HG03280 (cell line): Measurements from ENCODE around the gene NOTCH1.

Source experiments
- ATAC-seq: cut with Tn5 transposase; IDR thresholded peaks from one replicate; pipeline ENCODE4 v1.9.1; 2021; ENCODE audit warnings: mild to moderate bottlenecking, moderate library complexity; ENCODE audit not compliant: unreplicated experiment

Gene NOTCH1

DNA sequence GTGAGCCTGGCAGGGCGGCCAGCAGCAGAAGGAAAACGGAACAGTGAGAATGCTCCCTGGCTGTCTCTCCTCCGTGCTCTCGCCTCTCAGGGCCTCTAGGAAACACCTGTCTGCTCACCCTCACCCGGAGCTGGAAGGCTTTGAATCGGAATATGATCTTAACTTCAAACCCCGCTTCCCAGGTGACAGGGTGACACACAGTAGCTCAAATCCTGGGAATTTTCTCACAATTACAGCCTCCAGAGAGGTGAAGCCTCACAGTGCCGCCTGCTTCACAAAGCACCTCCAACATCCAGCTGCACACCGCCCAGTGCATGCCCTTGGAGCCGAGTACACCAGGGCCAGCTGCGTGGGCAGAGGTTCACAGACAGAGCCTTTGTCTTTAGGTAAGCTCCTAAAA, 75.5 kb downstream of the NOTCH1 start:
- ATAC-seq = no peak

- no peak for ATAC-seq
These were observed 78.1 kb downstream of the NOTCH1 start for GRCh38 chr9:136467766-136468165.

DNA sequence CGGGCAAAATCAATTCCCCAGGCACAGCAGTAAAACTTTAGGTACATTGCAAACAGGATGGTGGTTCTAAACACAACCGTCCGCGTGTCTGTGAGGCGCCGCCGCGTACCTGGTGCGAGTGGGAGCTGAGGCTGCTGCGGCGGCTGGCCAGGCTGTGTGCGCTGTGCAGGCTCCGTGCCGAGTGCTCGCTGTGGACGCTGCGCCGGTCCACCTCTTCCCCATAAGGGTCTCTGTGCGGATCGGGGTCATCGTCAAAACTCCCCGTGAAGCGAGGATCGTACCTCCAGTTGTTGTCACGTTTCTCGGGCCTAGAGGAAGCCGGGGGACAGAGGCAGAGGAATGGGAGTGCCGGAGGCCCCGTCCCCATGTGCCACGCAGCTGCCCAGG, 79.7 kb downstream of the NOTCH1 start:
- no peak for ATAC-seq

GRCh38 chr9:136465500-136466154, 80.2 kb downstream of the NOTCH1 start:
- no peak for ATAC-seq

- no peak for ATAC-seq
These were observed 81.6 kb downstream of the NOTCH1 start for GRCh38 chr9:136464241-136464640.

DNA sequence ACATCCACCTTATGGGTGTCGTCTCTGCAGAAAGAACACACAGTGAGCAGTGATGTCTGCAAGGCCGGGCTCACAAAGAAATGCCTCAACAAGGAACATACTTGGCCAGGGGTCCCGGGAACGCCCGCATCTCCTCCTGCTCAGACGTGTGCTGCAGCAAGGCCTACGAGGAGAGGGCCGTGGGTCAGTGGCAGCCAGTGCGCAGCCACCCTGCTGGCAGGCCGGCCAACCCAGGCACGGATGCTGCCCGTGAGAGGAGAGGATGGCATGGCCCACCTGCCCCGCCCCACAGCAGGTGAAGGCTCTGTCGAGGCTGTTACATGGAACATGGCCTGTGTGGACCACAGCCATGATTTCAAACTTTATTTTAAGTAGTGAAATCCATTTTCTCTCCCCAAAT, 82.3 kb downstream of the NOTCH1 start:
- no peak for ATAC-seq

GRCh38 chr9:136462664-136463063, 83.2 kb downstream of the NOTCH1 start:
- ATAC-seq = no peak

- ATAC-seq = no peak
These were observed 85.0 kb downstream of the NOTCH1 start for GRCh38 chr9:136460772-136461325.

GRCh38 chr9:136459425-136459824, 86.4 kb downstream of the NOTCH1 start:
- no peak for ATAC-seq

GRCh38 chr9:136457326-136457725, 88.5 kb downstream of the NOTCH1 start:
- ATAC-seq = no peak

GRCh38 chr9:136456258-136456657, 89.6 kb downstream of the NOTCH1 start:
- no peak for ATAC-seq

- ATAC-seq = no peak
These were observed 90.5 kb downstream of the NOTCH1 start for GRCh38 chr9:136455043-136456002.

GRCh38 chr9:136454026-136454796, 91.6 kb downstream of the NOTCH1 start:
- no peak for ATAC-seq

GRCh38 chr9:136453326-136453725, 92.5 kb downstream of the NOTCH1 start:
- ATAC-seq = no peak

DNA sequence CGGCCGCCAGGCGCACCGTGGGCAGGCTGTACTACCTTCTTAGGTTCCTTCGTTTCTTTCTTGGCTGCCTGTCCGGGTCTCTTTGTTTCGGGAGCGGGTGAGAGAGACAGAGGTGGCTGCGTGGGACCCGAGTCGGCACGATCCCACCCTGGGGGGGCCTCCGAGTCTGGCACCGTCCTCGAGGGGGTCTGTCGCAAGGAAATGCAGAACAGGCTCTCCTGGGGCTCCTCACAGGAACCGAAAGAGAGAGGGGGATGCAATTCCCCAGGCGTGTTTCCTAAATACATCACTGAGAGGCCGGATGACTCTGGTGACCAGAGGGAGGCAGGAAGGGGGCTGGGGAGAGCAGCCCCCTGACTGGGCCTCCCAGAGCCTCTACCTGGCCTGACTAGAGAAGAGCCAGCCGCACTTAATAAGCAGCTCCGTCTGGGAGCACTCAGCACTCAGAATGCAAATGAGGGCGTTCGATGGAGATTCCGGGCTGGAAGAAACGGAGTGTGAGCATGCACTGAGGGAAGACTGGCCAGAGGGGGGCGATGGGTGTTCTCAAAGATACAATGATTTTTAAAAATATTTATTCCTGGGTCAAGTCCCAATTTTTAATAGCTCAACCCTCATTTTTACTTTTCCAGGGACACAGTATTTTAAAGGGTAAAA, 94.5 kb downstream of the NOTCH1 start:
- ATAC-seq = no peak

DNA sequence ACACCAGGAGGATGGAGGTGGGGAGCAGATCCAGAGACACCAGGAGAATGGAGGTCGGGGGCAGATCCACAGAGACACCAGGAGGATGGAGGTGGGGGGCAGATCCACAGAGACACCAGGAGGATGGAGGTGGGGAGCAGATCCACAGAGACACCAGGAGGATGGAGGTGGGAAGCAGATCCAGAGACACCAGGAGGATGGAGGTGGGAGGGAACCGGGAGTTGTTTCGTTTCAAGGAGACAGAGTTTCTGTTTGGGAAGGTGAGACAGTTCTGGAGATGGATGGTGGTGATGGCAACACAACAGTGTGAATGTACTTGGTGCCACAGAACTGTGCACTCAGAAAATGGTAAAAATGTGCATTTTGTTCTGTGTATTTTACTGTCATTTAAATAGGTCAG, 97.2 kb downstream of the NOTCH1 start:
- no peak for ATAC-seq

GRCh38 chr9:136447173-136447778, 98.6 kb downstream of the NOTCH1 start:
- no peak for ATAC-seq

DNA sequence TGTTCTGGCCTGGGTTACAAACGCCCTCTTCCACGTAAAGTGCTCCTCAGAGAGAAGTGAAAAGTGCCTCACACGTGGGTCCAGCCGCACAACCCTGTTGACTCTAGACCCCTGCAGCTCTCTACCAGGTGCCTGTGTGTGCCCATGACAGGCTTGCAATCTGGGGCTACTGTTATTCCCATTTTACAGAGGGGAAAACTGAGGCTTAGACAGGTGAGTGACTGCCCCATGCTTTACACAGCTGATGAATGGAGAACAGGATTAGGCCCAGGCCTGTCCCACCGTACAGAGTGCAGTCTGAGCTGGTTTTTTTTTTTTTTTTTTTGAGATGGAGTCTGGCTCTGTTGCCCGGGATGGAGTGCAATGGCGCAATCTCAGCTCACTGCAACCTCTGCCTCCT, 100.0 kb downstream of the NOTCH1 start:
- no peak for ATAC-seq
